ENCODE results near the gene HOPX. TPM values are rescaled to one million over a fixed set of nuclear protein-coding genes. Genes with fewer than 3 reads are reported as not detected.
A peak's percentile ranks its signal among the peaks of the same experiment; 100 is the strongest.

HOPX gene
- total RNA-seq, 1 donor from 2014 or later, result 0.55 TPM

DNA sequence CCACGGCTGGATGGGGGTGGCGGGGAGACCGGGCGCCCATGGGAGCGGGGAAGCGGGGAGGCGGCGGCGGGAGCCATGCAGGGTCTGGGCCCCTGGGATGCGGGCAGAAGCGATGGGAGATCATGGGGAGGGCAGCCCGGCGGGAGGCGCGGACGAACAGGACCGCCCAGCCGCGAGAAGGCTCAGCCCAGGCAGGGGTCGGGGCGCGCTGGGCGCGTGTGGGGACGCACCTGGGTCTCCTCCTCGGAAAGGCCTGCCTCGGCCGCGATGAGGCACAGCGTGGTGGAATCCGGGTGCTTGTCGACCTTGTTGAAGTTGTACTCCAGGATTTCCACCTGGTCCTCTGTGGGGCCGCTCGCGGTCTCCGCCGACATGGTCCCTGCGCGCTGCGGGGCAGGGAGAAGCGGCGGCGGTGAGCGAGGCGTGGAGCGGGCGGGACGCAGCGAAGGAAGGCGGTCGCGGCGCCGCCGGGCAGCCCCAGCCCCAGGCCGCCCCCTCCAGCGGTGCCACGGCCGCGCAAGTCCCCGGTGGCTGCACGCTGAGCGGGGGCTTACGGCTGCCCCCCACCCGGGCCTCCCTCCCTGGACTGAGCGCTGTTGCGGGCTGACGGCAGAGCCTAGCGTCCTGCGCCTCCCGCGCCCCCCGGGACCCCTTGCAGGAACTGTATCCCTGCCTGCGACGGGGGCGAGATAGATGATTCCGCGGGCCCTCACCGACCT, 25.3 kb downstream of the HOPX start:
- H3K27me3 Mint-ChIP-seq, result peaks cover 84% of the 10 kb centered on the region
- no peaks in the 10 kb centered on the region for H3K36me3 Mint-ChIP-seq (ENCODE audit: insufficient read depth)

DNA sequence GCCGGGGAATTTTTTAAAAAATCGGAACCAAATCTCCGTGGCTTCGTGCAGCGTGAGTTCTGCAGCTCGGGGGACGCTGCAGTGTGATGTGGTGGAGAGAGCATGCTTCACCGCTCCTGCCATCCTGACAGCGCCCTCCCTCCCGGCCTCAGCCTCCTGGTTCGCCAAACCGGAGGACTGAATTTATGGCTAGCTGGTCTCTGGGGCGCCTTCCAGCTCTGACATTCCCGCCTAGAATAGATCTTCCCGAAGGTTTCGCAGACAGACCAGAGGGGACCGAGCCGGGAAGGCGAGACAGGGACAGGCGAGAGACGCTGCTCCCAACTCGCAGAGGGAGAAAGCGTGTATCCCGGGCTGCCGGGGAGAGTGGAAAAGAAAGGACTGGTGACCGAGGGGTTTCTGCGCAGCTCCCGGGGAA, 25.9 kb downstream of the HOPX start:
- Mint-ChIP-seq H3K36me3 (ENCODE audit: insufficient read depth) (no peaks in the 10 kb centered on the region), H3K9me3 (ENCODE audit: low read depth) (no peaks in the 10 kb centered on the region), H3K27me3 (peaks cover 86% of the 10 kb centered on the region), H3K4me1 (ENCODE audit: low read depth) (peaks cover 3% of the 10 kb centered on the region), H3K4me3 (ENCODE audit: low read depth) (peak overlapping the region; percentile 81), H3K27ac (peak overlapping the region; percentile 10)
- no peak for DNase-seq (ENCODE audit: low spot score, unreplicated experiment)
- TF ChIP-seq, protein P1, sequence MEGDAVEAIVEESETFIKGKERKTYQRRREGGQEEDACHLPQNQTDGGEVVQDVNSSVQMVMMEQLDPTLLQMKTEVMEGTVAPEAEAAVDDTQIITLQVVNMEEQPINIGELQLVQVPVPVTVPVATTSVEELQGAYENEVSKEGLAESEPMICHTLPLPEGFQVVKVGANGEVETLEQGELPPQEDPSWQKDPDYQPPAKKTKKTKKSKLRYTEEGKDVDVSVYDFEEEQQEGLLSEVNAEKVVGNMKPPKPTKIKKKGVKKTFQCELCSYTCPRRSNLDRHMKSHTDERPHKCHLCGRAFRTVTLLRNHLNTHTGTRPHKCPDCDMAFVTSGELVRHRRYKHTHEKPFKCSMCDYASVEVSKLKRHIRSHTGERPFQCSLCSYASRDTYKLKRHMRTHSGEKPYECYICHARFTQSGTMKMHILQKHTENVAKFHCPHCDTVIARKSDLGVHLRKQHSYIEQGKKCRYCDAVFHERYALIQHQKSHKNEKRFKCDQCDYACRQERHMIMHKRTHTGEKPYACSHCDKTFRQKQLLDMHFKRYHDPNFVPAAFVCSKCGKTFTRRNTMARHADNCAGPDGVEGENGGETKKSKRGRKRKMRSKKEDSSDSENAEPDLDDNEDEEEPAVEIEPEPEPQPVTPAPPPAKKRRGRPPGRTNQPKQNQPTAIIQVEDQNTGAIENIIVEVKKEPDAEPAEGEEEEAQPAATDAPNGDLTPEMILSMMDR (IDR thresholded peaks at IDR 0.05; ENCODE audit: unreplicated experiment), result no peak

More for the DNA sequence above, 25.3 kb downstream of the HOPX start:
- no peaks in the 10 kb centered on the region for H3K9me3 Mint-ChIP-seq (ENCODE audit: low read depth)
- peak overlapping the region; percentile 81 for H3K4me3 Mint-ChIP-seq (ENCODE audit: low read depth)
- H3K27ac Mint-ChIP-seq, result no peak overlapping the region
- H3K4me1 Mint-ChIP-seq (ENCODE audit: low read depth), result peaks cover 3% of the 10 kb centered on the region
- TF ChIP-seq, protein P1 (IDR thresholded peaks at IDR 0.05; ENCODE audit: unreplicated experiment), result no peak
- peak; percentile 16 for DNase-seq (ENCODE audit: low spot score, unreplicated experiment)

DNA sequence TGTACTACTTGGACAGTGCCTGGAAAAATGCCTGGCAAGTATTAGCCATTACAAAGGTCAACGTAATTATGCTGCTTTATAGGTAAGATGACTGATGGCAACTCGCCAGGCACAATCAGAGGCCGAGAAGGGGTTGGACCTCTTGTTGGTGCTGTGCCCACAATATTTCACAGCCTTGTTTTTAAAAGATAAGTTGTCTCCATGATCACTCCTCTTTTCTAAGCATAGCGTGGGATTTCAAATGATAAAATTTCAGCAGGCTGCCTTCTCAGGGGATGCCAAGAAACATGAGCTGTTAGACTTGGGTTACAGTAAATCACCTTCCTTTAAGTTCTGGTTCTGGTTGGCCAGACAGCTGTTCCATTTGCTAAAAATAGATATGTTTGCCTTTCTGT, 26.9 kb downstream of the HOPX start:
- H3K4me3 Mint-ChIP-seq (ENCODE audit: low read depth), result no peak overlapping the region
- TF ChIP-seq, protein P1 (IDR thresholded peaks at IDR 0.05; ENCODE audit: unreplicated experiment), result no peak
- no peaks in the 10 kb centered on the region for H3K9me3 Mint-ChIP-seq (ENCODE audit: low read depth)
- DNase-seq (ENCODE audit: low spot score, unreplicated experiment), result no peak
- no peaks in the 10 kb centered on the region for H3K36me3 Mint-ChIP-seq (ENCODE audit: insufficient read depth)
- no peak overlapping the region for H3K27ac Mint-ChIP-seq
- H3K4me1 Mint-ChIP-seq (ENCODE audit: low read depth), result peaks cover 3% of the 10 kb centered on the region
- peaks cover 80% of the 10 kb centered on the region for H3K27me3 Mint-ChIP-seq

DNA sequence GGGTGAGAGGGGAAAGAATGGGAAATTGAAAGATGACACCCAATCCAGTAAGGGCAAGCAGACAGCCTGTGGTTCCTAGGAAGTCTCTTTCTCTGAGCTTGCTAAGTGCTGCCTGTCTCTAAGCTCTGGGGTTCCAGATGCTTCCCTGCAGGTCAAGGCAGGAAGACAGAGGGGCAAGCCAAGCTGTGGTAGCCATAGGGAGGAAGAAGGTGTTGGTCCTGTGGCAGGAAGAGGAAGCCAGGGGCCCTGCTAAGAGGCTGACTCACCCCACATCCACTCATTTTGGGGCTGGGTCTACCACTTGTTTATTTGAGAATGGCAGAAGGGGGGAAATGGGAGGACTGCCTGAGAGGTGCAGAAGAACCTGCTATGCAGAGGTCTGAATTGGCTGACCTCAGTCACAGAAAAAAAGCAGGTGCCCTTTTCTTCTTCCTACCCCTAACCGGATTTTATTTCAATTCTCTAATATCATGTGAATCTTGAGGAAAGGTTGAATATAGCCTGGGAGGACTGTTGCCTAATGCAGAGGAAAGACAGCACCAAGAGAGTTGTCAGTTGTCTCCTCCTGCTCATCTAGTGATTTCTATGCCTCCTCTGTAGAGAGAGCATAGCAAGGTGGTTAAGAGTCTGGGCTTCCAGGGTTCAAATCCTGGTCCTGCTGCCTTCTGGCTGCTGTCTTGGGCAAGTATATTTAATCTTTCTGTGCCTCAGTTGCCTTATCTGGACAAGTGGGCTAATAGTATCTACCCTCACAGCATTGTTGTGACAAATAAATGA, 27.4 kb downstream of the HOPX start:
- H3K9me3 Mint-ChIP-seq (ENCODE audit: low read depth), result no peaks in the 10 kb centered on the region
- no peaks in the 10 kb centered on the region for H3K36me3 Mint-ChIP-seq (ENCODE audit: insufficient read depth)
- H3K4me3 Mint-ChIP-seq (ENCODE audit: low read depth), result no peak overlapping the region
- H3K27me3 Mint-ChIP-seq, result peaks cover 77% of the 10 kb centered on the region
- DNase-seq (ENCODE audit: low spot score, unreplicated experiment), result no peak
- no peak overlapping the region for H3K27ac Mint-ChIP-seq
- H3K4me1 Mint-ChIP-seq (ENCODE audit: low read depth), result peaks cover 3% of the 10 kb centered on the region
- TF ChIP-seq, protein P1 (IDR thresholded peaks at IDR 0.05; ENCODE audit: unreplicated experiment), result no peak

DNA sequence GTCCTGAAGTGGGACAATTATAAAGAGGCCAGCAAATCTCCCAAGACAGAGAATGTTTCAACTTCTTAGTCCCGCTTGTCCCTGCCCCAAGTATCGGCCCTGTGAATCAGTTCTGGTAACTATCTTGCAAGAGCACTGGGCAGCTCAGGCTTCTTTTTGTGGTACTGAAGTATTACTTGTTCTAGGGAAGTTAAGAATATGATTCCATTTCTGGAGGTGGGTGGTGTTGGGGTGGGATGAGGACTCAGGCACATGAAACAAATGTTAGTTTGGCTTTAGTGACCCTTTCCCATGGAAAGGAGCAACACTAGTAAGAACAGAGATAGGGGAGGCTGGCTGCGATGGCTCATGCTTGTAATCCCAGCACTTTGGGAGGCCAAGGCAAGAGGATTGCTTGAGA, 28.9 kb downstream of the HOPX start:
- TF ChIP-seq, protein P1 (IDR thresholded peaks at IDR 0.05; ENCODE audit: unreplicated experiment), result no peak
- no peak overlapping the region for H3K27ac Mint-ChIP-seq
- no peaks in the 10 kb centered on the region for H3K9me3 Mint-ChIP-seq (ENCODE audit: low read depth)
- no peaks in the 10 kb centered on the region for H3K36me3 Mint-ChIP-seq (ENCODE audit: insufficient read depth)
- H3K27me3 Mint-ChIP-seq, result peaks cover 63% of the 10 kb centered on the region
- no peak for DNase-seq (ENCODE audit: low spot score, unreplicated experiment)
- no peak overlapping the region for H3K4me3 Mint-ChIP-seq (ENCODE audit: low read depth)
- H3K4me1 Mint-ChIP-seq (ENCODE audit: low read depth), result peaks cover 3% of the 10 kb centered on the region

Measured in progenitor cell of endocrine pancreas (in vitro differentiated cells).